ENCODE data around the gene NSUN6. TPM values are rescaled to one million over a fixed set of nuclear protein-coding genes. Genes with fewer than 3 reads are reported as not detected.
"Not testable (repeated sequence)": the region's sequence is repeated elsewhere in the genome, so short reads cannot be mapped to it uniquely, and the experiment has no call there.

NSUN6 gene
- total RNA-seq, 1 donor from 2014 or later: 17.3 TPM

DNA sequence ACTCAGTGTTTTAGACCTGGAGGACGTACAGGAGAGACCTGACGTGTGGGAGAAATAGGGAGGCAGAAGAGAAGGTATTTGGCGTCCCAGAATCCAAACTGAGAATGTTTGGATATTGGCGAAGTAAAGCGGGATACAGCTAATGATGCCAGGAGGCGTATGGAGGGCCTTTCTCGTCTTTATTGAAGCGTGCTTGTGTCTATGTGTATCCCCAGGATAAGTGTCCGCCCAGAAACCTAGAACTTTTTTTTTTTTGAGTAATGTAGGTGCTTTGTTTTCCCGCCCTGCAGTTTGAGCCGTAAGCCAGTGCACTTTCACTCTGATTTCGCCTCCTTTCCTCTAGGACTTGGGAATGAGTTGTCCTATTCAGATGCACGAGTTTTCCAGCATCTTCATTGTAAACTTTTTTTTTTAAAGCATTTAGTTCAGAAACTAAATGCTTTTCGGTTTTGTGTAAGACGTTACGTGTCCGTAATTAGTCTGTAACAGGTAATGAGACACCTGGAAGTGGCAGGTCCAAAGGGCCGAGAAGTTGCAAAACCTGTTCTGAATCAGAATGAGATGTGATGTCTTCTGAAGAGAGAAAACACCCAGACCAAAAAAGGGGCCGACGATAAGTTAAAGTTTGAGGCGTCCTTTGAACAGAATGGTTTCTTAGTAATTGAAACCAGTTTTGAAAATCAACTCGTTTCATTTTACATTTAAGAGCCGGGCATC, 8.6 kb upstream of the NSUN6 start:
- intact Hi-C loops (cut with micrococcal nuclease): loop anchor here (1.0 to 10.0 kb wide), 9 partner anchors 9 to 1843 kb away; partner anchors contain the start of genes NSUN6, RSU1, ST8SIA6 and TRDMT1

DNA sequence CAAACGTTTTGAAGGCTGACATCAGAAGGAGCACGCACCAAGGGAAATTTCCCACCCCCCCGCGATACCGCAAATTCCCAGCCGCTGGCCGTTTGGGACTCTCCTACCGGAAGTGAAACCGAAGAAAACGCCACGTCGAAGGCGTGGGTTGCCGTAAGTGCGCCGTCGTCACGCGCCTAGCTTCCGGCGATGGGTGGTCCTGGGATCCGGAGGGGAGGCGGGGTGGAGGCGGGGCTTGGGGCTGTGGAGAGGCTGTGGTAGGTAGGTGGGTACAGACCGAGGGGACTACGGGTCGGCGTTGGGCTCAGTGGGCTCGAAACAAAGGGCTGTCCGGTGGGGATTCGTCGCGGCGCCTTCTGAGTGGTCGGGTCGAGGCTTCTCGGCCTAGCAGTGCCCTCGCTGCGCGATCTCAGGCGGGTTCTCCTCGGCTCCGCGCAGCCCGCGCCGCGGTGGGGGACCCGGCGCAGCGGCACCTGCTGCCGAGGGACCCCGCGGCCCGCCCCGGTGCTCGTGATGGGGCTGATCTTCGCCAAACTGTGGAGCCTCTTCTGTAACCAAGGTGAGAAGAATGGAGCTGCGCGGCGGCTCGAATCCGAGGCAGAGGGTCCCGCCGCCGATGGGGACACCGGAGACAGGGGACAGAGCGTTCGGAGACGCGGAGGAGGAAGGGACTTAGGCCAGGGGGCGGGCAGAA, 7.9 kb upstream of the NSUN6 start, which contains the start of gene ARL5B:
ARL5B (plus strand) TSS at position 307 of the 694 bp plus-strand sequence; CDS start at position 514, 207 bp downstream.
- intact Hi-C loops (cut with micrococcal nuclease): loop anchor here (1.0 to 10.0 kb wide), 9 partner anchors 8 to 1842 kb away; partner anchors contain the start of genes NSUN6, RSU1, ST8SIA6 and TRDMT1

DNA sequence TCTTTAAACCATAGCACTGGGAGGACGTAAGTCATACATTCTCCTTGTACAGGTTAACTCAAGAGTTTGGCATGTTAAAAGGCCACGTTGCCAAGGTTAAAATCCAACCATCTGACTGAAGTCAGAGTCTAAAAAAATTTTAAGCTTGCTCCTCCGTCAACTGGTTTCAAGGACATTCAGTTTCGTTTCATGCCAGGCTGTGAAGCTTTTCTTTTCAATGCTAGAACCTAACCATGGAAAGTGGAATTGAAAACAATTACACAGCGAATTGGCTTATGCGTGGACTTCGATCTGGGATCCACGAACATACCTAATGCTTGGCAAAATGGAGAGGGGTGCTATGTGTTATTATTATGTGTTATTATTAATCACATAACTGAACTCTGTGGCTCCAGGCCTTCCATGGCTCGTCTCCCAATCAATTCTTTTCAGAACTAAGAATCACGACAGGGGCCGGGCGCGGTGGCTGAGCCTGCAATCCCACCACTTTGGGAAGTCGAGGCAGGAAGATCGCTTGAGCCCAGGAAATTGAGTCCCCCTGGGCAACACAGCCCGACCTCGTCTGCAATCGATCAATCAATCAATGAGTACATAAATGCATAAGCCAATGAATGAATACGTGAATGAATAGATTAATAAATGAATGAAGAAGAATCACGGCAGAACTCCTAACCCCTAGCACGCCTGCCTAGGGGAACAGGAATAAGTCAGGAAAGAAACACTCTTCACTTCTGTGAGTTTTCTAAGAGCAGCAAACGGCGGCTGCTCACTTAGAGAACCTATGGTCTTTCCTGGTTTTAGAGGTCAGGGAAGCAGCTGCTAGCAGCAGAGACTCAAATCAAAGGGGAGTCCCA, 7.1 kb upstream of the NSUN6 start:
- intact Hi-C loops (cut with micrococcal nuclease): loop anchor here (1.0 to 10.0 kb wide), 9 partner anchors 7 to 1842 kb away; partner anchors contain the start of genes NSUN6, RSU1, ST8SIA6 and TRDMT1

DNA sequence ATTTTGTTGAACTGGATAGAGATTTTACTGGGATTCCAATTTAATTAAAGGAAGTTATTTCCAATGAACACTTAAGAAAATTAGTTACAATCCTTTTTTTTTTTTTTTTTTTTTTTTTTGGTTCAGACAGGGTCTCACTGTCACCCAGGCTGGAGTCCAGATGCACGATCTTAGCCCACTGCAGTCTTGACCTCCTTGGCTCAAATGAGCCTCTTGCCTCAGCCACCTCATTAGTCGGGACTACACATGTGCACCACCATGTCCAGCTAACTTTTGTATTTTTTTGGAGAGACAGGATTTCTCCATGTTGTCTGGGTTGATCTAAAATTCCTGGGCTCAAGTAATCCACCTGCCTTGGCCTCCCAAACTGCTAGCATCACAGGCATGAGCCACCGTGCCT, 5.3 kb upstream of the NSUN6 start:
- intact Hi-C loops (cut with micrococcal nuclease): loop anchor here (5.0 to 10.0 kb wide), 4 partner anchors 1202 to 1452 kb away; partner anchors contain the start of genes ST8SIA6 and TRDMT1

DNA sequence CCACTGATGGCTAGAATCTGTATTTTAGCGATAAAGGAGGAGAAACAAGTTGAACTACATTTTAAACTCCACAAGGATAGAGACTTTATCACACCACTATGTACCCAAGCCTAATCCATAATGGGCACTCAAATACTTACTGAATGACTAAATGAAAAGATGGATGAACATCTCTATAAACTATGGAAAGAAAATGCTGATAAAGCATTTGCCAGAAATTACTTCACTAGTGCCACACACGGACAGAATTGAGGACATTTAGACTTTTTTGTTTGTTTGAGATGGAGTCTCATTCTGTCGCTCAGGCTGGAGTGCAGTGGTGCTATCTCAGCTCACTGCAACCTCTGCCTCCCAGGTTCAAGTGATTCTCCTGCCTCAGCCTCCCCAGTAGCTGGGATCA, 1.7 kb upstream of the NSUN6 start:
- intact Hi-C loops (cut with micrococcal nuclease): loop anchor here (5.0 to 10.0 kb wide), 5 partner anchors 181 to 1626 kb away; partner anchors contain the start of genes ST8SIA6 and TRDMT1

DNA sequence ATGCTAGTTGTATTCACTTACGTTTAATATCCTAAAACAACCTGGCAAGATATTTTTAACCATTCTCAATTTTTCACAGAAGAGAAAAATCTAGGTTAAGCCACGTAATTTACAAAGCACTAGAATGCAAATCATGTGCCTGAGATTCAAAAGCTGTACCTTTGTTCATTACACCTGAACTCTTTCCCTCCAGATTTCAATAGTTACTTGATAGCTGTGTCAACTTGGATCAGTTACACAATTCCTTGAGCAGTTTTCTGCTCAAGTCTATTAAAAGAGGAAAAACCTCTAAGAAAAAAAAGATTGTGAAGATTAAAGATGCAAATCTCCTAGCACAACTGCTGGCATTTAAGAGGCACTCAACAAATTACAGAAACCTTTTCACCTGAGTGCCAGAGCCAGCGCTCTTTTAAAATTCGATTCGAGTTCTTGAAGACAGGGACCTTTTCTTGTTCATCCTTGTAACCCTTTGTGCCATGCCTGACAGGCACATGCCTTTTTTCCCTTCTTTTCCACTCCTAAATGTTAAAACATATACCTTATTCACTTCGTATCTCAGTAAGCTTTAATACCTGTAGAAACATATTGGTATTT, 886 bp downstream of the NSUN6 start:
- intact Hi-C loops (cut with micrococcal nuclease): loop anchor here (5.0 to 10.0 kb wide), 5 partner anchors 178 to 1623 kb away; partner anchors contain the start of genes ST8SIA6 and TRDMT1

DNA sequence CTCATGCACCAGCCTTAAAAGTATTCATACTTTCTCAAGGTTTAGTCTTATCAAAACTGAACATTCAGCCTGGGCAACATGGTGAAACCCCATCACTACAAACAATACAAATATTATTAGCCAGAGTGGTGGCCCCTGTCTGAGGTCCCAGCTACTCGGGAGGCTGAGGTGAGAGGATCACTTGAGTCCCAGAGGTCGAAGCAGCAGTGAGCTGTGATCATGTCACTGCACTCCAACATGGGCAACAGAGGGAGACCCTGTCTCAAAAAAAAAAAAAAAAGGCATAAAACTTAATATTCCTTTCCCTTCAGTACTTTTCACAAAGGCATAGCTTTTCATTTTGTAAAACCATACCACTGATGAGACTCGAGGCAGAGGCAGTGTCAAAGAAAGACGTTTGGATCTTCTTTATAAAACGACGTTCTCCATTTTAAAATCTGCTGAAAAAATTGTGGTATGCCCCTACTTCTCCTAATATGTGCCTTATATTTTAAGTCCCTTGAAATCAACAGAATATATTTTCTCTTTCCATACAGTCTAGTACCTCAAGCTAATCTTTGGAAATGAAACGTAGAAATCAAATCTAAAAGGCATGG, 1.9 kb downstream of the NSUN6 start:
- intact Hi-C loops (cut with micrococcal nuclease): loop anchor here (2.0 kb wide), 1 partner anchor 13 kb away; no protein-coding TSS in a partner anchor

DNA sequence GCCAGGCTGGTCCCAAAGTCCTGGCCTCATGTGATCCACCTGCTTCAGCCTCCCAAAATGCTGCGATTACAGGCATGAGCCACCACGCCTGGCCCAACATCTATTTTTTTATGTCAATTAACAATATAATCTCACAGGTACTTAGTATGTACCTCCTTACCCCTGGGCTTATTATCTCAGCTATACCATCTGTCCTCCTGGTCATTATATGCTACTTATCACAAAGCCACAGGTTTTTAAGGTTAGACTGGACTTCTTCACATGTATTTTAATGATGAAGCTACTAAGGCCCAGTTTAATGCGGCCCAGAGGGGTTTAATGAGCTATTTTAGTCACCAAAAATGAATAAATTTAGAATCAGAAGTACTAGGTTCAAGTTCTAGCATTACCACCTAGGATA, 3.4 kb downstream of the NSUN6 start:
- intact Hi-C loops (cut with micrococcal nuclease): loop anchor here (2.0 kb wide), 1 partner anchor 15 kb away; no protein-coding TSS in a partner anchor

DNA sequence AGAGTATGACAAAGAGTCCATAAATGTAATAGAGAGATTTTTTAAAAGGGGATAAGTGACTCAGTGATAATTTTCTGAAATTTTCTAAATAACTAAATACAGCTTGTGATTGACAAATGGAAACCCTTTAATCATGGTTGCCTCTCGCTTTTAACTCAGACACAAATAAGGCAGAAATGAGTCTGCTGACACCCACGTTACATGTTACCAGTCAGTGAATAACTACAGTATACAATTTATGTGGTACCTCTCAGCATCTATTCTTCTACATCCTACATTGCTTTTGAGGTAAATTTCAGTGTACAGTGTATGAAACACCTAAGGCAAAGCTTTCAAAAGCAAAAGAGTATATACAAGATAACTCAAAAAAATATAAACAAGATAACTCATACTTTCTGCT, 4.2 kb downstream of the NSUN6 start:
- intact Hi-C loops (cut with micrococcal nuclease): no loop called here

DNA sequence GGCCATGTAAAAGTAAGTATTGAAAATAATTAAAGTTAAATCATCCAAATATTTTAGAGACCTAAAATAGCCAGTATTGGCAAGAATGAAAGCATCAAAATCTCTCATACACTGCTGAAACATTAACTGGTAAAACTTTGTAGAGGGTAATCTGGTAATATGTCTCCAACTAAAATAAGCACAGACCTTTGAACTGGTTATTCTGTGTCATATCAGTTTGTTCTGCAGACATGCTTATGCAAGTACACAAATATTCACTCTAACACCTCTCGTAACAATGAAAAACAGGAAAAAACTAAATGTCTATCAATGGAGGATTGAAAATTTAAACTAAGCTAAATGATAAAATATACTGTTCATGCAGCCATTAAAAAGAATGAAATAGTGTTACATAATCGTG, 11.7 kb downstream of the NSUN6 start:
- intact Hi-C loops (cut with micrococcal nuclease): not testable (repeated sequence)

DNA sequence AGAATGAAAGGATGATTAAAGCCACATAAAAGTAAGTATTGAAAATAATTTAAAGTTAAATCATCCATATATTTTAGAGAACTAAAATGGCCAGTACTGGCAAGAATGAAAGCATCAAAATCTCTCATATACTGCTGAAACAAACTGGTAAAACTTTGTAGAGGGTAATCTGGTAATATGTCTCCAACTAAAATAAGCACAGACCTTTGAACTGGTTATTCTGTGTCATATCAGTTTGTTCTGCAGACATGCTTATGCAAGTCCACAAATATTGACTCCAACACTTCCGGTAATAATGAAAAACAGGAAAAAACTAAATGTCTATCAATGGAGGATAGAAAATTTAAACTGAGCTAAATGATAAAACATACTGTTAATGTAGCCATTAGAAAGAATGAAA, 14.0 kb downstream of the NSUN6 start:
- intact Hi-C loops (cut with micrococcal nuclease): not testable (repeated sequence)

DNA sequence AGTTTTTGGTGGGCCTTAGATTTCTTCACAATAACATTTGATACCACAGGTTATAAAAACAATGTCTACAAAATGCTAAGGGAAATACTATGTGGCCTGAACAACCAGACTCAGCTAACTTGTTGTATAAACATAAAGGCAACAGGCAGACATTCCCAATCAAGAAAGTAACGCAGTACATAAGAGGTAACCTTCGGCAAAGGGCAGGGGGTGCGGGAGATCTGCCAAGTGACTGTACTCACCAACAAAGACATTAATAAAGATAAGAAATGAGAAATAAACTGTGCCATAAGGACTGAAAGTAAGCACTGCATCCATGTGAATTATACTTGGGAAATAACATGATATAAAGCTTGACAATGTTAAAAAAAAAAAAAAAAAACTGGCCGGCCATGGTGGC, 15.4 kb downstream of the NSUN6 start:
- intact Hi-C loops (cut with micrococcal nuclease): no loop called here

DNA sequence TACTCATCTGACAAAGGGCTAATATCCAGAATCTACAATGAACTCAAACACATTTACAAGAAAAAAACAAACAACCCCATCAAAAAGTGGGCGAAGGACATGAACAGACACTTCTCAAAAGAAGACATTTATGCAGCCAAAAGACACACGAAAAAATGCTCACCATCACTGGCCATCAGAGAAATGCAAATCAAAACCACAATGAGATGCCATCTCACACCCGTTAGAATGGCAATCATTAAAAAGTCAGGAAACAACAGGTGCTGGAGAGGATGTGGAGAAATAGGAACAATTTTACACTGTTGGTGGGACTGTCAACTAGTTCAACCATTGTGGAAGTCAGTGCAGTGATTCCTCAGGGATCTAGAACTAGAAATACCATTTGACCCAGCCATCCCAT, 18.9 kb downstream of the NSUN6 start:
- intact Hi-C loops (cut with micrococcal nuclease): not testable (repeated sequence)

DNA sequence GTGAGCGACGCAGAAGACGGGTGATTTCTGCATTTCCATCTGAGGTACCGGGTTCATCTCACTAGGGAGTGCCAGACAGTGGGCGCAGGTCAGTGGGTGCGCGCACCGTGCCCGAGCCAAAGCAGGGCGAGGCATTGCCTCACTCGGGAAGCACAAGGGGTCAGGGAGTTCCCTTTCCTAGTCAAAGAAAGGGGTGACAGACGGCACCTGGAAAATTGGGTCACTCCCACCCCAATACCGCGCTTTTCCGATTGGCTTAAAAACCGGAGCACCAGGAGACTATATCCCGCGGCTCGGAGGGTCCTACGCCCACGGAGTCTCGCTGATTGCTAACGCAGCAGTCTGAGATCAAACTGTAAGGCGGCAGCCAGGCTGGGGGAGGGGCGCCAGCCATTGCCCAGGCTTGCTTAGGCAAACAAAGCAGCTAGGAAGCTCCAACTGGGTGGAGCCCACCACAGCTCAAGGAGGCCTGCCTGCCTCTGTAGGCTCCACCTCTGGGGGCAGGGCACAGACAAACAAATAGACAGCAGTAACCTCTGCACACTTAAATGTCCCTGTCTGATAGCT, 23.9 kb downstream of the NSUN6 start:
- intact Hi-C loops (cut with micrococcal nuclease): loop anchor here (1.0 kb wide), 2 partner anchors 24 to 32 kb away; partner anchors contain the start of genes ARL5B and NSUN6

DNA sequence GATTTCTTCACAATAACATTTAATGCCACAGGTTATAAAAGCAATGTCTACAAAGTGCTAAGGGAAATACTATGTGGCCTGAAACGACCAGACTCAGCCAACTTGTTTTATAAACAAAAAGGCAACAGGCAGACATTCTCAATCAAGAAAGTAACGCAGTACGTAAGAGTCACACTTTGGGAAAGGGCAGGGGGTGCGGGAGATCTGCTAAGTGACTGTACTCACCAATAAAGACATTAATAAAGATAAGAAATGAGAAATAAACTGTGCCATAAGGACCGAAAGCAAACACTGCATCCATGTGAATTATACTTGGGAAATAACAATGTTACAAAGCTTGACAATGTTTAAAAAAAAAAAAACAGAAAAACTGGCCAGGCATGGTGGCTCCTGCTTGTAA, 25.5 kb downstream of the NSUN6 start:
- intact Hi-C loops (cut with micrococcal nuclease): no loop called here

DNA sequence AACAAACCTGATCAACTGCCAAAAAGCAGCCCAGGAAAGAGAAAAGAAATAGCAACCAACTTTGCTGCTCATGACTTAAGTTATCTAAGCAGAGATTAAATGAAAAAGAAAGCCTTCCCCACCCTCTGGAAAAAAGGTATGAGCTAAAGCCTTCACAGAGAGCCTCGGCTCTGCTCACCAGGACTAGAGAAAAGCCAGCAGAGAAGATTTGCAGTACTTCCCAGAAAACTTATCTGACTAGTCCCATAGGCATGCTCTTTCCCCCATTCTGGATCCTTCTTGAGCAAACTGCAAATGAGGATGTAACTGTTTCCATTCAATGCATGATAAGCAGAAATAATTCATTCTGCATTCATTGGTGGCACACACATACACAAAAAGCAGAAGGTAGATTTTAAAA, 27.7 kb downstream of the NSUN6 start:
- intact Hi-C loops (cut with micrococcal nuclease): not testable (repeated sequence)

DNA sequence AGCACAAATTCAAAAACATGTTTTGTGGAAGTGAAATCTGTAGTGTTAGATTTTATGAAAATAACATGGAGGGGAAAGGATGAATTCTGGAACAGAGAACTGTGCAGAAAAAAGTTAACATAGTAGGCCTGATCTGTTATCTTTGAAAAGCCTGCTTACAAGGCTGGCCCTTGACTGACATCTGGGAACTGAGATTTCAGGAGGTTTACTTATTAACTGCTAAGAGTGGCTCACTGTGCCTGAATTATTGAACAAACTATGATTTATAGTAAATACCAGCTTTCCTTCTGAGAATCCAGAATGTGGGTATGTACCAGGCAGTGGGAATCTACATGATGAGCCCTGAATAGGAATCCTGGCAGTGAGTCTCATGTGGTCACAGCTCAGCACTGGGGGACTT, 30.5 kb downstream of the NSUN6 start:
- intact Hi-C loops (cut with micrococcal nuclease): no loop called here

DNA sequence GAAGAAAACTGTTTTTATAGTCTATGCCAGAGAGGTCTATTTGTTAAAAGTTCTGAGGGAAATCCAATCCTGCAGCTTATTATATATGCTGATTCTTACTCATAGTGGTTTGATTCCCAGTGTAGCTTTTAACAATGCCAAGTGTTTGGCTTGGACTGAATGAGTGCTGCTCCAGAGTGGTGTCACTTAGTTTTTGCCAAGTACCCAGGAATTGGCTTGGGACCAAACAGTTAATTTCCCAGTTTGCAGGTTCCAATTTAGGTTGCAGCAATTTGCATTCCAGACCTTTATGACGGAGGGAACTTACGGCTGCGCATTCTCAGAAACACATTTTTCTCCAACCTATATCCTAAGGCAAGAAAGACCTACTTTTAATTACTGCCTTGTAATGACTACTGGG, 32.4 kb downstream of the NSUN6 start:
- intact Hi-C loops (cut with micrococcal nuclease): no loop called here

DNA sequence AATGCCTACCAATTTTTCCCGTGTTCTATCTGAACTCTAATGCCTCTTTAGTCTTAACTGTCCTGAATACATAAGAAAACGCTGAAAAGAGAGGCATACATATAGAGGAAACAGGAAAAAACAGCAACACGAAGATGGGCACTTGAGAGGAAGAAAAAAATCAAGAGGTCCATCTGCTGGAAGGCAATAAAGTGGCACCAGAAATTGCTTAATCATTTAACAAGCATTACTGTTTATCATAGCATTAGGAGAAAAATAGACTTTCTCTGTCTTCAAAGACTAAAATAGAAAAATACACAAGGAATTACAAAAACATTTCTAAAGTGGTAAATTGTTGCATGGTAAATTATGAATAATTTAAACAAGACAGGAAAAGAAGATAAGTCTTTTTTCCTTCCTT, 35.0 kb downstream of the NSUN6 start:
- intact Hi-C loops (cut with micrococcal nuclease): no loop called here

DNA sequence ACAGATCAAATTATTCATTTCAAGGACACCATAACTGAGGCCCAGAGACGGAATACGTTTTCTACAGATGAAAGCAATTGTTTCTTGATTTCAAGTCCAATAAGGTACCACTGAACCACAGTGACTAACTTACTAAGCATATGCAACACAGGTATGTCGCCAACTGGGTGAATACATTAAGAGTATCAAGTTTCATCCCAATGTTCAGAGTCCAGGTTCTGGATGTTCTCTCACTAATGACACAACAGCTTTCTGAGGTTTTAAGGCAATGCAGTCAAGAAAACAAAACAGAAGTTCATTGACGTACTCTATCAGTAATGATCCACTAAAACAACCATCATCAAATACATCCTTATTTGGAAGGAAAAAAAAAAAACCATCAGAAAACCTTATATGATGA, 35.8 kb downstream of the NSUN6 start:
- intact Hi-C loops (cut with micrococcal nuclease): no loop called here
